Colon (tissue), 2 donors: Measurements from ENCODE around the gene PABPN1L.

ENCODE experiments used
- FAIRE-seq: peaks from 2 replicates; lab custom pipeline; 2012; peaks lifted over from hg19 to GRCh38; lab: Jason Lieb, UNC
- donor health status: control.
- donor health status: control.

The PABPN1L gene

GRCh38 chr16:88883946-88884345 lies 17.5 kb upstream of the PABPN1L start:
- no peak for FAIRE-seq

DNA sequence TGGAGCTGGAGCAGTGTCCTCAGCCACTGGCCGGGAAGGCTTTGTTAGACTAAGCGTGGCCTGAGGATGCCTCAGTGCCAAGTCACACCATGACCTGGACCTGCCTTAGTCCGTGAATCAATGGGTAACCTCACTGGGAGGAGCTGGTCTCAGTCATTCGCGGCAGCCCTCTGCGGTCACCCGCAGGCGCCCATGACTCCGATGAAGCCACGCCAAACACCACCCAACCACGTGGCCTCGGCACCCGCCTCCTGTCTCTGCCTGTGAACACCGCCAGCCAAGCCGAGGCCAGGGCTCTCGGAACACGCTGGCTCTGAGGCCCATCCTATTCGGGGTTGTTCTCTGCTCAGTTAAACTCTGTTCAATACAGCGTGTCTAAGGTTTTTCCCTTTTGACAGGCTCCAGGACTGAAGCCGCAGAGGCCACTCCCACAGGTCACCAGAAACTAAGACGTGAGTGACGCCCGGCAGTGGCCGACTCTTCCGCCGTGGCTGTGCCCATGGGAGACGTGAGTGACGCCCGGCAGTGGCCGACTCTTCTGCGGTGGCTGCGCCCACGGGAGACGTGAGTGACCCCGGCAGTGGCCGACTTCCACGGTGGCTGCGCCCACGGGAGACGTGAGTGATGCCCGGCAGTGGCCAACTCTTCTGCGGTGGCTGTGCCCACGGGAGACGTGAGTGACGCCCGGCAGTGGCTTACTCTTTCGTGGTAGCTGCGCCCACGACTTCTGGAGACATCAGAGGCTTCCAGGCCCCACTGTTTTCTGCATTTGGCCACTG lies 16.8 kb upstream of the PABPN1L start:
- no peak for FAIRE-seq

DNA sequence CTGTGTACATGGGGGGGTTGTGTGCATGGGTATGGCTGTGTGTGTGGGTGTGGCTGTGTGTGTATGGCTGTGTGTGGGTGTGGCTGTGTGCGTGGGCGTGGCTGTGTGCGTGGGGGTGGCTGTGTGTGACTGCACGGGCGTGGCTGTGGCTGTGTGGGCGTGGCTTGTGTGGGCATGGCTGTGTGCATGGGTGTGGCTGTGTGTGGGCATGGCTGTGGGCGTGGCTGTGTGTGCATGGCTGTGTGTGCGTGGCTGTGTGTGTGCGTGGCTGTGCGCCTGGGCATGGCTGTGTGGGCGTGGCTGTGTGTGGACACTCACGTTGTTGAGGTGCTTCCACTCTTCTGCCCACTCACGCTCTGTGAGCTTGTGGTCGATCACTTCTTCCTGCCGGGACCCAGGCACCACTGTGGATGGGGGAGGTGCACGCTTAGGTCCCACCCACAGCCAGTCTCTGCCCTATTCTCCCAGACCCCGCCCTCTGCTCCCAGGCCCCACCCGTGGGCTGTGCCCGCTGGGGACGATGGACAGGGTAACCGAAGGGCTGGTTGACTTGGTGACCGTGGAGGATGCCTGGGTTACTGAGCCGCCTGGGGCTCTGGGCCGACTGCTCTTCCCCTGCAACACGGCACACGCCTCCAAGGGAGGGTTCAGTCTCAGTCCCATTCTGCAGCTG lies 16.0 kb upstream of the PABPN1L start:
- FAIRE-seq, result no peak

- FAIRE-seq, result no peak
Measured at GRCh38 chr16:88881675-88882357, 15.4 kb upstream of the PABPN1L start.

DNA sequence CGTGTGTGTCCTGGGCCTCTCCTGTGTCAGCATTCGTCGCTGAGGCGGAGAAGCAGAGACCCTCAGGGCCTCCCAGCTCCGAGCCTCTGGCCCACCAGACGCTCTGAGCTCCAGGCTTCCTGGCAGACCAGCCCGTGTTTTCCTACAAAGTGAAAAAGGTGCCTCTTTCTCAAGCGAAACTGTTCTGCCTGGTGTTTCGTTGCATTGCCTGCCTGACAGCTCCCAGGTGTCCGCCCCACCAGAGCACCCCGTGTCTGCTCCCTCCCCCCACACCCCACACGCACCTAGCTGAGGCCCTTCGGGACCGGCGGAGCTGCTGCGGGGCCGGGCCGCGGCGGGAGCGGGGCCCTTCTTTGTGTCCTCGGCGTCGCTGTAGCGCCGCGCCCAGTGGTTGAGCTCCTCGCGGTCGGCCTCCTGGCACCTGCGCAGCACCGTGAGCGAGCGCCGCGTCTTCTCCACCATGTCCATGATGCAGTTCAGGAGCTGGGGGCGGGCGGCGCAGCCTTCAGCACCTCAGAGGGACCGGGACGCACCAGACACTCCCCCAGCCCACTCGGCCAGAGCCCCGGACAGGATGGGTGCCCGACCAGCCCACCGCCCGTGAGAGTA lies 14.7 kb upstream of the PABPN1L start:
- no peak for FAIRE-seq

GRCh38 chr16:88880226-88881006 lies 14.0 kb upstream of the PABPN1L start:
- no peak for FAIRE-seq

GRCh38 chr16:88879788-88880055 lies 13.3 kb upstream of the PABPN1L start:
- FAIRE-seq, result no peak

DNA sequence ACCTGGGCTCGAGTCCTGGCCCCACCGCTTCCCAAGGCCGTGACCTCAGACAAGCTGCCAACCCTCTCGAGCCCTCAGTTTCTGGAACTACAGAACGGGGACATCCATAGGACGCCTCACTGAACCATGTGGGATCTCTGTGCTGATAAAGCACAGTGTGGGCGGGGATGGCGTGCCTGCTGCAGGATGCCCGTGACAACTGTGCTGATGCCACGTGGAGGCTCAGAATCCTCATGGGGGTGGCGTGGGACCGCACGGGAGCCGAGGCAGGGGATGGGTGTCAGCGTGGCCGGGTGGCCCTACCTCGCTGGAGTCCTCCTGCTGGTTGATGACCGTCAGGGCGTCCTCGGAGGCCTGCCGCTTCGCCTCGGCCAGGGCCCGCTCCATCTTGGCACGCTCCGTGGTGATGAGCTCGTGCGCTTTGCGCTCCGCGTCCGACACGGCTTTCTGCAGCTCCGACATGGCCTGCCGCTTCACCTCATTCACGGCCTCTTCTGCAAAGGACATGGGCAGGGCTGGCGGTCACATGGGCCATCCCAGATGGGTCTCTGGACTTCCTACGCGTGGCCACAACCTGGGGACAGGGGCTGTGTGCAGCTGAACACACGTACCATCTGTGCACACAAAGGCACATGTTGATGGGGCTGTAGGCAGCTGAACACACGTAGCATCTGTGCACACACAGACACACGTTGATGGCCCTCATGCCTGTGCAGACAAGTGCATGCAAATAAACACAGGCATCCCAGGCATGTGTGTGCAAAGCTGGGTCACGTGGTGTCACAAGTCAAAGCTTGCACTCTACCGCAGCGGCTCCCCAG lies 12.7 kb upstream of the PABPN1L start:
- no peak for FAIRE-seq

DNA sequence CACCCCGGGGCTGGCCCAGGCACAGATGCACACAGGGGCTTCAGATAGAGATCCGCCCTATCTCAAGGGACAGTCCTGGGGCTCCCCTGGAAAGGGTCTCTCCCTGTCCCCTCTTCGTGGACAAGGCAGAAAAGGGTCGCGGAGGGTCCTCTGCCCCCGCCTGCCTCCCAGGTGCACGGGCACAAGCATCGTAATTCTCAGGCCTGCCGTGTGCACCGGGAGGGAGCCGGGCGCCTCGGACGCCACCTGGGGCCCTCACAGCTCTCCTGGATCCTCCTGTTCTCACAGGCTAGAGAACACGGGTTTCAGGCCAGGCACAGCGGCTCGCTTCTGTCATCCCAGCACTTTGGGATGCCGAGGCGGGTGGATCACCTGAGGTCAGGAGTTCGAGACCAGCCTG lies 11.9 kb upstream of the PABPN1L start:
- no peak for FAIRE-seq

- FAIRE-seq, result no peak
Measured at GRCh38 chr16:88877564-88878289, 11.3 kb upstream of the PABPN1L start.

DNA sequence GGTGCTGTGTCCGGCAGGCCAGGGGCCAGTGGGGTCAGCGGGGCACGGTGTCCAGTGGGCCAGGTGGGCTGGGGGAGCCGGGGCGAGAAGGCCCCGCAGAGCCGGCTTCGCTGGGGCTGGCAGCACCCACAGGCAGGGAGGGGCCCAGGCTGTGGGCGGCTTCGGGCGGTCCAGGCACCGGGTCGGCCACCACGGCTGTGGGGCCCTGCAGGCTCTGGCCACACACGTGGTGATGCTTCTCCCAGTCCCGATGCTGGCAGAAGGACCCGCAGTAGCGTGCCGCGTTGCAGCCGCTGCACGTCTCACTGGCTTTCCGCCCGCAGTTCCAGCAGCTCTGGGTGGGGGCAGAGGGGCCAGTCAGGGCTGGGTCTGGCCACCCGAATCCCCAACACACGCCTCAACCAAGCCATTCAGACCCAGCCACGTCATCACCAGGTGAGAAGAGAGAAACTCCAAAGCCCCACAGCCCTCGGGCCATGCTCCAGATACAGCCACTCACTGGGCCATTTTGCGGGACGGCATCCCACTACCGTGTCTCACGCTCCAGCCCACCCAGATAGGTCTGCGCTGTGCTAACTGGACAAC lies 10.6 kb upstream of the PABPN1L start:
- no peak for FAIRE-seq

DNA sequence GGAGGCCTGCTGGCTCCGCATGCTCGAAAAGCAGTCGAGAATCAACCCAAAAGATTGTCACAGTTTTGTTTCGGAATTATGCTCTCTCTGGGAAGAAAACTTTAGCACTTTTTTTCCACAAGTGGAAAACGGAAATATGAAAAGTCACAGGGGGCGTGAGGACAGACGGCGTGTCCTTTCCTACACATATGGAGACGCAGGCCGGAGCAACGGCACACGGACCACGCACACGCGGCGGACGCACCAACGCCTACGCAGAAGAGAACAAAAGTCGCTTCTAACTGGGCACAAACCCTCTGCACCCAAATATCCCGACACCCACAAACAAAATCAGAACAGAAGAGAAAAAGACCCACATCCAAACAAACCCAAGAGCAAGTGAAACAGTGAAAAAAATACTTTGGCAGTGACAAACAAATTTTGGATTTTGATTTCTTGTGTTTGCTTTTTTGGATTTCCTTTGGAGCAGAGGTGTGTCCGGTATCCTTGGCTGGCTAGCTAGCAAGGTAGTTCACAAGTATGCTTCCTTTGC lies 9.3 kb upstream of the PABPN1L start:
- no peak for FAIRE-seq

- no peak for FAIRE-seq
Measured at GRCh38 chr16:88874938-88875599, 8.6 kb upstream of the PABPN1L start.

DNA sequence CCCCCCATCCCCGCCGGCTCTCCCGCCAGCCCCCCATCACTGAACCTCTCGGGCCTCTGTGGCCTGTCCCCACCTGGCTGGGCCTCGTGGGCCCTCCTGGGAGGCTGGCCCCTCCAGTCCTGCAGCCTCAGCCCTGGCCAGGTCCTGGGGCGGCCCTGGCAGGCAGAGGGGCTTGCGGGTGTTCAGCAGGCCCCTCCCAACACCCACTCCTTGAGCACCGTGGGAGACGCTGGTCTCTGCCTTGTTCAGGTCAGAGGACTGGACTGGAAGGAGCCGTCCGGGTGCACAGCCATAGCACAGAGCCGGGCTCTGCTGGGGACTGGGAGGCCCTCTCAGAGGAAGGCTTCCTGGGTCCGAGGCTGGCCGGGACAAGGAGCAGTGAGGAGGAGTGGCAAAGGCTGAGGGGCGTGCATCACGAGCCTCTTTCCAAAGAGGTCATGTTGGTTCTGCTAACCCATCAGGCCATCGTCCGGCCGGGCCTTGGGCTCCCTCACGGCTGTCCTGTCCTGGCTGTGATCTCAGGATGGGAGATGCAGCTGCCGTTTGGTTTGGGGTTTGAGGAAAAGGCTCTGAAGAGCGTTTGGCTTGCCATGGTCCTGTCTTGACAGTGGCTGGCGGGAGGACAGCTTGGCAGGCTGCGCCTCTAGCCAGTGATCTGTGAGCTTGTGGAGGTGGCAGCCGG lies 6.3 kb upstream of the PABPN1L start:
- no peak for FAIRE-seq

- no peak for FAIRE-seq
Measured at GRCh38 chr16:88871730-88872416, 5.4 kb upstream of the PABPN1L start.

DNA sequence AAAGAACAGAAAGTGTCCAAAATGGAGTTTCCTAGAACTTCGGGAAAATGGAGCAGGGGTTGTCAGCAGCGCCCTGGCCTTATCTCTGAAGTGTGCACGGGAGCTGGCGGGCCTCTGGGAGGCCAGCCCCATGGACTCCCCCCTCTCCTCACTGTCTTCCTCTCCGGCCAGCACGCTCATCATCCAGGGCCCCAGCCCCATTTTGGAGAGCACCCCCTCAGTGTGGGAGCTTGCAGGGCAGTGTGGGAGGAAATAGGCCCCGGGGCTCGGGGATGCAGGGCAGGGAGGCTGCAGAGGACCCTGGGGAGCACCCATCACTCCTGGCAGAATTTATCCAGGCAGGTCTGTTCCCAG lies 4.9 kb upstream of the PABPN1L start:
- FAIRE-seq, result no peak

- no peak for FAIRE-seq
Measured at GRCh38 chr16:88870608-88871348, 4.3 kb upstream of the PABPN1L start.

DNA sequence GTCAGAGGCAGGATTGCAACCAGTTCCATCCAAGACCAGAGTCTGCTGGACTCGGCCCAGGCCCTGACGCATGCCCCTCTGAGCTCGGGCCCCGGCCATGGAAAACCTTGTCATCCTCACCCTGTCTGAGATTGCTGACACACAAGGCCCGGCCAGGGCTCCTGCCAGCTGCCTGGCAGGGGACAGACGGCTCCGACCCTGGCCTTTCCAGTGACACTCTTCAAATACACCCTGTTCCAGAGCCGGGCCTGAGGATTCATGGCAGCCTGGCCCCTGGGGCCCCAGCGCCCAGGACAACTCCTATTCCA lies 3.2 kb upstream of the PABPN1L start:
- FAIRE-seq, result no peak
